ENCODE data around the gene VN1R2.
"Not testable (repeated sequence)": the region's sequence is repeated elsewhere in the genome, so short reads cannot be mapped to it uniquely, and the experiment has no call there.

VN1R2 gene, protein sequence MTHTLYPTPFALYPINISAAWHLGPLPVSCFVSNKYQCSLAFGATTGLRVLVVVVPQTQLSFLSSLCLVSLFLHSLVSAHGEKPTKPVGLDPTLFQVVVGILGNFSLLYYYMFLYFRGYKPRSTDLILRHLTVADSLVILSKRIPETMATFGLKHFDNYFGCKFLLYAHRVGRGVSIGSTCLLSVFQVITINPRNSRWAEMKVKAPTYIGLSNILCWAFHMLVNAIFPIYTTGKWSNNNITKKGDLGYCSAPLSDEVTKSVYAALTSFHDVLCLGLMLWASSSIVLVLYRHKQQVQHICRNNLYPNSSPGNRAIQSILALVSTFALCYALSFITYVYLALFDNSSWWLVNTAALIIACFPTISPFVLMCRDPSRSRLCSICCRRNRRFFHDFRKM

DNA sequence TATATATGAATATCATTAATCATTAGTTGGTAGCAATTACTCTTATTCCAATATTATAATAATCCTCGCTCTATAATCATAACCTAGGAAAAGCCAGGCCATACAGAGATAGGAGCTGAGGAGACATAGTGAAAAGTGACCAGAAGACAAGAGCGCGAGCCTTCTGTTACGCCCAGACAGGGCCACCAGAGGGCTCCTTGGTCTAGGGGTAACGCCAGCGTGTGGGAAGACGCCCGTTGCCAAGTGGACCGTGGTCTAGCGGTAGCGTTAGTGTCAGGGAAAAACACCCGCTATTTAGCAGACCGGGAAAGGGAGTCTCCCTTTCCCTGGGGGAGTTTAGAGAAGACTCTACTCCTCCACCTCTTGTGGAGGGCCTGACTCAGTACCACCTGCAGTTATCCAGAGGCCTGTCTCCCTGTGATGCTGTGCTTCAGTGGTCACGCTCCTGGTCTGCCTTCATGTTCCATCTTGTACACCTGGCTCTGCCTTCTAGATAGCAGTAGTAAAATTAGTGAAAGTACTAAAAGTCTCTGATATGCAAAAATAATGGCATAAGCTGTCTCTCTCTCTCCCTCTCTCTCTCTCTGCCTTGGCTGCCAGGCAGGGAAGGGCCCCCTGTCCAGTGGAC is at the start of gene VN1R2:
Gene VN1R2 (plus strand): TSS at position 578 of the 628 bp plus-strand sequence. CDS start 84 bp downstream, outside the sequence.
- DNase-seq = not testable (repeated sequence)

DNA sequence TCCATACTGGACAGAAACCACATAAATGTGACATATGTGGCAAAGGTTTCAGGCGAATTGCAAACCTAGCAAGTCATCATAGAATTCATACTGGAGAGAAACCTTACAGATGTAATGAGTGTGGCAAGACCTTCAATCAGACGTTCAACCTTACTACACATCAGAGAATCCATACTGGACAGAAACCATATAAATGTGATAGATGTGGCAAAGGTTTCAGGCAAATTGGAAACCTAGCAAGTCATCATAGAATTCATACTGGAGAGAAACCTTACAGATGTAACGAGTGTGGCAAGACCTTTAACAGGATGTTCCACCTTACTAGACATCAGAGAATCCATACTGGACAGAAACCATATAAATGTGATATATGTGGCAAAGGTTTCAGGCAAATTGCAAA is 46.5 kb upstream of the VN1R2 start:
- DNase-seq = not testable (repeated sequence)

DNA sequence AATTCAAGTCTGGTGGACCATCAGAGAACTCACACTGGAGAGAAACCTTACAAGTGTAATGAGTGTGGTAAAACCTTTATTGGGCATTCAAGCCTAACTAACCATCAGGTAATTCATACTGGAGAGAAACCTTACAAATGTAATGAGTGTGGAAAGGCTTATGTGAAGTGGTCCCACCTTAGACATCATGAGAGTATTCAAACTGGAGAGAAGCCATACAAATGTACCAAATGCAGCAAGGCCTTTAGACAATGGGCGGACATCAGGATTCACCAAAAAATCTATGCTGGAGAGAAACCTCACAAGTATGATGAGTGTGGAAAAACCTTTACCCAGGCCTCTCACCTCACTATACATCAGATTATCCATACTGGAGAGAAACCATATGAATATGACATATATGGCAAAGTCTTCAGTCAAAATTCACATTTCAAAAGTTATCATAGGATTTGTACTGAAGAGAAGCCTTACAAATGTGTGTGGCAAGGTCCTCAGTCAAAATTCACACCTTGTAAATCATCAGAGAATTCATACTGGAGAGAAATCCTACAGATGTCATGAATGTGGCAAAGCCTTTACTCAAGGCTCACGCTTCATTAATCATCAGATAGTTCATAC is 45.3 kb upstream of the VN1R2 start:
- DNase-seq = no peak

DNA sequence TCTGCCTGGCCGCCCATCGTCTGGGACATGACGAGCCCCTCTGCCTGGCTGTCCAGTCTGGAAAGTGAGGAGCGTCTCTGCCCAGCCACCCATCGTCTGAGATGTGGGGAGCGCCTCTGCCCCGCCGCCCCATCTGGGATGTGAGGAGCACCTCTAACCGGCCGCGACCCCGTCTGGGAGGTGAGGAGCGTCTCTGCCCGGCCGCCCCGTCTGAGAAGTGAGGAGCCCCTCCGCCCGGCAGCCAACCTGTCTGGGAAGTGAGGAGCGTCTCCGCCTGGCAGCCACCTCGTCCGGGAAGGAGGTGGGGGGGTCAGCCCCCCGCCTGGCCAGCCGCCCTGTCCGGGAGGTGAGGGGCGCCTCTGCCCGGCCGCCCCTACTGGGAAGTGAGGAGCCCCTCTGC is 35.4 kb upstream of the VN1R2 start:
- not testable (repeated sequence) for DNase-seq

DNA sequence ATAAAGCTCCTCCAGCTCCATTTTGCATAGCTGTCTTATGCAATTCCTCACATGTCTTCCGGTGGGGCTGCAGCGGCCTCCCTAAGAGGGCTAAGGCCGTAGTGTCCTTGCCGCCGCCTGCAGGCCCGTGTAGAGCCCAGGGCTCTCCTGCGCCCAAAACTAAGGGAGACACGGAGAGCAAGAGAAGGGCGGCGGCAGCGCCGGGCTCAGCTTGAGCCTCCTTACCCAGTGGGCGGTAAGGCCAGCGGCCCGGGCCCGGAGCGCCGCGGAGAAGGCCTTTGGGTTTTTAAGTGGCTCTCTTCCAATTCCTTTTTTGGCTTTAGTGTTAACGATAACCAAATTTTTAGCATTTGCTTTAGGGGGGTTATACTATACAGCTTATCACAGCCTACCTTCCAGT is 33.5 kb upstream of the VN1R2 start:
- DNase-seq = no peak

DNA sequence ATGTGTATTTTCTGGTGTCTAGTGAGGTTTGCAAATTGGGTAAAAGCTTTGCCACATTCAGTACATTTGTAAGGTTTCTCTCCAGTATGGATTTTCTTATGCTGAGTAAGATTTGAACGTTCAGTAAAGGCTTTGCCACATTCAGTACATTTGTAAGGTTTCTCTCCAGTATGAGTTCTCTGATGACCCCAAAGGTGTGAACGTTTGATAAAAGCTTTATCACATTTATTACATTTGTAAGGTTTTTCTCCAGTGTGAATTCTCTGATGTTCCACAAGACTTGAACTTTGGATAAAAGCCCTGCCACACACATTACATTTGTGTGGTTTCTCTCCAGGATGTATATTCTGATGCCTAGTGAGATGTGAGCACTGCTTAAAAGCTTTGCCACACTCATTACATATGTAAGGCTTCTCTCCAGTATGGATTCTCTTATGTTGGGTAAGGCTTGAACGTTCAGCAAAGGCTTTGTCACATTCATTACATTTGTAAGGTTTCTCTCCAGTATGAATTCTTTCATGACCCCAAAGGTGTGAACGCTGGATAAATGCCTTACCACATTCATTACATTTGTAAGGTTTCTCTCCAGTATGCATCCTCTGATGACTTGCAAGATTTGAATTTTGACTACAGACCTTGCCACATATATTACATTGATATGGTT is 20.8 kb upstream of the VN1R2 start:
- DNase-seq = no peak

DNA sequence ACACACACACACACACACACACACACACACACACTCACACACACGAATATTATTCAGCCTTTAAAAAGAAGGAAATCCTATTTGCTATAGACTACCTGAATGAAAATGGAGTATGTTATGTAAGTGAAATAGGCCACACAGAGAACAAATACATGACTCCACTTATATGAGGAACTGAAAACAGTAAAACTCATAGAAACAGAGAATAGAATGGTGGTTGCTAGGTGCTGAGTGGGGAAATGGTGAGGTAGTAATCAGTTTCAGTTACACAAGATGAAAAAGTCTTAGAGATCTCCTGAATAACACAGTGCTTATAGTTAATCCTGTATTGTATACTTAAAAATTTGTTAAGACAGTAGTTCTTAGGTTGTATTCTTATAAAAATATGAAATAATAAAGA is 11.6 kb upstream of the VN1R2 start:
- no peak for DNase-seq

DNA sequence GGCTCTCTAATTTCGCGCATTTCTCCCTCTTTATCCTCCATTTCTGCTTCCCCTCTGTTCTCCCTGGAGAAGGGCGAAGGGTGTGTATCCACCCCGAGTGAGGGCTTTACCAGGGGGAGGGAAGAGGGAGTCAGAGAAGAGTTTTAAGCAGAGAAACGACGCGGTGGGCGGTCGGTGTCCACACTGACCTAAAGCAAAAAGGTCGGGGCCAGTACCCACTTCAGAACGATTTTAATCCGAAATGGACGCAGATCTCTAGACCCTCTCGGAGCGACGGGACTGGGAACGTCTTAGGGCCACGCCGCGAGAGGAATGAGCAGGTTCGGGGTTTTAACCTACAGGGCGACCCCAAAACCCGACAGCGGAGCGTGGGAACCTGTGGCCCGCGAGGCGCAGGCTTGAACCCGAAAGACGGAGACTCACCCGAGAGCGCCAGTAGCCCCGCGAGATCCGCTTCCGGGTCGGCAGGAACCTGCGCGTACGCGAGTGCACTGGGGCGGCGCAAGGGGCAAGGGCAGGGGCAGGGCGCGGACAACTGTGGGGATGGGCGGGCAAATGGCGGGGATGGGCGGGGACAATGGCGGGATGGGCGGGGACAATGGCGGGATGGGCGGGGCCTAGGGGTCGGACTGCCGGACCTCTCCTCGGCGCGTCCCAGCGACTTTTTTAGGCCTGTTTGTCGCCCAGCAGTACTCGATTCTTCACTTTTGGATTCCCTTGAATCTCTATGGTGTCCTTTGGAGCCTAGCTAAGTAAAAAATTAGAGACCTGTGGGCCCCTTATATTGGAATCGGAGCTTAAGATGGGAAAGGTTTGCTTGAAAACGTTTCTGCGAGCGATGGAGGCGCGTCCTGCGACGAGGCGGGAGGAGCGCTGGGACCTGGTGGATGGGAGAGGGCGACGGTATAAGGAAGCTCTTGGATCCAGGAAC is 3.4 kb upstream of the VN1R2 start, which contains the start of gene ZNF677:
Gene ZNF677 (minus strand): TSS at position 463 of the 931 bp plus-strand sequence. CDS start 3,323 bp downstream, outside the sequence.
- peak in 57 of 58 donors; percentile 34 to 95 (median 87) for DNase-seq

DNA sequence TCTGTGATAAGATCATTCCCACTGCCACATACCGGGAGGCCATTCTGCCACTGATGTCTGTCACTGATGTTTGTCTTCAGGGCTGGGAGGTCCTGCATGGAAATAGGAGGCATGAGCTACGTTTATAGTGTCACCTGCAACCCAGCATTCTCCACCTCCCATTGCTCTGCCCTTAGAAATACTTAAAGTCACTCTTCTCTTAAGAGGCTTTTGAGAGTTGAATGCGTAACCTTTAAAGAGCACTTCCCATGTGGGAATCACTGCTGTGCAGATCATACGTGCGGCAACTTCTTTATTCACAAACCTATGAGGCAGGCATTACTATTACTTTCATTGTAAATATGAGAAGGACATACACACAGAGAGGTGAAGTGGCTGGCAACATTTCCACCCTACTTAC is 9.5 kb downstream of the VN1R2 start, which contains the start of gene VN1R4:
Gene VN1R4 (minus strand): TSS at position 101 of the 400 bp plus-strand sequence. CDS start 58 bp downstream, at position 43.
- not testable (repeated sequence) for DNase-seq

DNA sequence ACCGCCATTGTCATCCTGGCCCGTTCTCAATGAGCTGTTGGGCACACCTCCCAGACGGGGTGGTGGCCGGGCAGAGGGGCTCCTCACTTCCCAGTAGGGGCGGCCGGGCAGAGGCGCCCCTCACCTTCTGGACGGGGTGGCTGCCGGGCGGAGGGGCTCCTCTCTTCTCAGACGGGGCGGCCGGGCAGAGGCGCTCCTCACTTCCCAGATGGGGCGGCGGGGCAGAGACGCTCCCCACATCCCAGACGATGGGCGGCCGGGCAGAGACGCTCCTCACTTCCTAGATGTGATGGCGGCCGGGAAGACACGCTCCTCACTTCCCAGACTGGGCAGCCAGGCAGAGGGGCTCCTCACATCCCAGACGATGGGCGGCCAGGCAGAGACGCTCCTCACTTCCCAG is 11.8 kb downstream of the VN1R2 start:
- not testable (repeated sequence) for DNase-seq

DNA sequence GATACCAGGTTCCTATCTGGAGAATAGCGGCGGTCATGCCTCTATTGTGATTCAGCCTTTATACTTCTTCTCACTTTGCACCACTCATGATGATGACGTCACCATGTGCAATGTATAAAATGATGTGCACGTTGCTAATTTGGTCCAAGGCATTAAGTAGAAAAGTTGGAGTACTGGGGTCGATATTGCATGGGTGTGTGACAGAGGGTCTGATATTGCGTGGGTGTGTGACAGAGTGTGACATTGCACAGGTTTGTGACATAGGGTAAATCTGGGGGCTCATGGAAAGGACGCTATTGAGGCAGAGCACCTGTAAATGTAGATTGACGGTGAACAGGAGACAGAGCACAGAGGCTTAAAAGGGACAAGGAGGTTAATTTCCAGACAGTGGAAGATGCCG is 14.0 kb downstream of the VN1R2 start:
- DNase-seq = no peak

DNA sequence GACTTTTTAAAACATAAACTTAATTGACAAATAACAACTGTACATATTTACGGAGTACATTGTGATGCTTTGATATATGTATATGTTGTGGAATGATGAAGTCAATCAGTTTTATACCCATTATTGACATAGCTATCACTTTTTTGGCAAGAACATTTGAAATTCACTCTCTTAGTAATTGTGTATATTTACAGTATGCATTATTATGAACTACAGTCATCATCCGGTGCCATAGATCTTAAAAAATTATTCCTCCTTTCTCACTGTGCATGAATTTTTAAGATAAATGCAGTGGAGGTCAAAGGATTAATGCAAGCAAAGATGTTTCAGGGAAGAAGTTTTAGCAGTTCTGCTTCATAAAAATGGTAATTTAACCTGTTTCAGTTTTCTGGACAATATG is 17.4 kb downstream of the VN1R2 start:
- DNase-seq = no peak

DNA sequence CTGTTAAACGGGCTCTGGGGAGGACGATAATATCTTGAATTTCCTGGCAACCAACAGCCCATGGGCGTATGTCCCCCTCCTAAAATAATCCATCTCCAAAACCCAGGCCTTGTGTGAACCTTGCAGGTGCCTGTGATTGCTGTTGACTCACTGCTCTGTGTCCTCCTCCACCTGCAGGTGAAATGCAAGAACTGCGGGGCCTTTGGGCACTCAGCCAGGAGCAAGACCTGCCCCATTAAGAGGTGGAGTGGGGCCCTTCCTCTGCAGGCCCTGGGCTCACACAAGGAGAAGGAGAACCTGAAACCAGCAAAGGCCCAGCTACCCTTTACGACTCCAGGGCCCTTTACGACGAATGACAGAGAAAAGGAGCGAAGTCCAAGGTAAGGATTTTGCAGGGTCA is 23.9 kb downstream of the VN1R2 start:
- DNase-seq = not testable (repeated sequence)

DNA sequence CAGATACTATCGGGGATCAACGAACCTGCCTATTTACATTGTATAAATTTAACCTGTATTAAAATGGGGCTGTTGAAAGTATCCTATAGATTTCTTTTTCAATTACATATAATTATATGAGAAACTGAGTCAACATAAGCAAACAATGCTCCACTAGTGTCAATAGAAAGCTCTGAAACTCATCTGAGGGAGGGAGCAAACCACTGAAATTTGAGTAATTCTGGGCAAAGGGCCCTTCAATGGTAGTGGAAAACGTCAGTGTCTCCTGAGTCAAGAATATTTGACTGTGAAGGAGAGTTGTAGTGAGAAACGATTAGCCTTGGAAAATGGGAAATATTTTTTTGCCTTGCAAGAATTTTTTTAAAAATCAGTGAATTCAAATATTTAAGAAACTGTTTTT is 27.0 kb downstream of the VN1R2 start:
- DNase-seq = no peak

DNA sequence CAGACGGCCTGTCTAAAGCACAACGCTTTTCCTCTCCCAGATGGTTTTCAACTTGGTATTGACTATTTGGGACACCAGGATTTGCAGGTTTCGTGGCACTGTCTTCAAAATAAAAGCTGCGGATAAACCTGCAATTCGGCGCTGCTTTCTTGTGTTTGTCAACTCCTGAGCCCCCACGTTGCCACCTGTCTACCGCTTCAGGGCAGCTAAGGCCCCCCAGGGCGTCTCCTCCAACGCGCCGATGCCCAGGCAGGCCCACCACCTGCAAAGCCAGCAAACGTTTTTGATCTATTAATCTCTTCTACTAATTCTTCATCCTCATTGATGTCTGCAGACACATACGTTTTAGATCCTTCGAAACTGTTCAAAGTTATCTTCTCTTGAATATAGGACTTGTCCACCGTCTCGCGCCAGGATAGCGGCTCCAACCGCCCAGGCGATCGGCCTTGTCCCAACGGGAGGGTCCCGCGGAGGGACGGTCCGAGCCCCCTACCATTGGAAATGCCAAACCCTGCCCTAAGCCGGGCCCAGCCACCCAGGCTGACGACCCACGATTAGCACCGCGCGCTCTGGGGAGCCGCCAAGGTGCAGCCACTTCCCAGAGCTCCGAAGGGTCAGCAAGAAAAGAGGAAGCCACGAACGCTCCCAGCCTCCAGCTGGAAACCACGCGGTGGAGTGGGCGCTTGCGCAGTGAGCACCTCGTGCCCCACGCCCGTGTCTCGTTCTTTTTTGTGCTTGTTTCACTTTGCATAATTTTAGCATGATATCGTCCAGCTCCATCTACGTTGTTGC is 32.9 kb downstream of the VN1R2 start:
- DNase-seq = no peak

DNA sequence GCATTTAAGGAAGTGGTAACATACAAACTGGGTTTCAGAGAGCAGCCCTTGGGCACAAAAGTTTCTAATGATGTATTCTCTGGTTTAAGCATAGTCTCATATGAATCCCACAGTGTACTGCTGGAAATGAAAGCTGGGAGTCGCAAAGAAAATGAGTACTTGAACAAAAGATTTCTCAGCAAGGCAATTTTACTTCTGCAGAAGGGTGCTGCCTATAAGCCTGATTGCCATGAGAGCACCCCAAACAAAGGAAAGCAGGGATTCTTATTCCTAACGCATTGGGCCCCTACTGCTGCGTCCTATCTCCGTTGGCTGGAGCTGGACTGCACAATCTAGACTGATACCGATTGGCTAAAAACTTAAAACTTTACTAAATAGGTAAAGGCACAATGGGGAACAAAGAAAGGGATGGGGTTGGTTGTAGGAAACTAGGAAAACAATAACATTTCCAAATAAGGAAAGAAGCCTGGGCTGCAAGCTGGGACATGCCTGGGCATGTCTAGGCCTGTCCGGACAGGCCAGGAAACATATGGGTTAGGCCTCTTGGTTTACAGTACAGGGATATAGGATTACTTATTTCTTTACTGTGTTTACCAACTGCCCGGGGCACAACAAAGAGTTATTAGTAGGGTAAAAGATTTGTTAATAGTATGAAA is 36.8 kb downstream of the VN1R2 start:
- DNase-seq = no peak

DNA sequence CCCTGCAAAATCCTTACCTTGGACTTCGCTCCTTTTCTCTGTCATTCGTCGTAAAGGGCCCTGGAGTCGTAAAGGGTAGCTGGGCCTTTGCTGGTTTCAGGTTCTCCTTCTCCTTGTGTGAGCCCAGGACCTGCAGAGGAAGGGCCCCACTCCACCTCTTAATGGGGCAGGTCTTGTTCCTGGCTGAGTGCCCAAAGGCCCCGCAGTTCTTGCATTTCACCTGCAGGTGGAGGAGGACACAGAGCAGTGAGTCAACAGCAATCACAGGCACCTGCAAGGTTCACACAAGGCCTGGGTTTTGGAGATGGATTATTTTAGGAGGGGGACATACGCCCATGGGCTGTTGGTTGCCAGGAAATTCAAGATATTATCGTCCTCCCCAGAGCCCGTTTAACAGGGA is 43.2 kb downstream of the VN1R2 start:
- DNase-seq = not testable (repeated sequence)

DNA sequence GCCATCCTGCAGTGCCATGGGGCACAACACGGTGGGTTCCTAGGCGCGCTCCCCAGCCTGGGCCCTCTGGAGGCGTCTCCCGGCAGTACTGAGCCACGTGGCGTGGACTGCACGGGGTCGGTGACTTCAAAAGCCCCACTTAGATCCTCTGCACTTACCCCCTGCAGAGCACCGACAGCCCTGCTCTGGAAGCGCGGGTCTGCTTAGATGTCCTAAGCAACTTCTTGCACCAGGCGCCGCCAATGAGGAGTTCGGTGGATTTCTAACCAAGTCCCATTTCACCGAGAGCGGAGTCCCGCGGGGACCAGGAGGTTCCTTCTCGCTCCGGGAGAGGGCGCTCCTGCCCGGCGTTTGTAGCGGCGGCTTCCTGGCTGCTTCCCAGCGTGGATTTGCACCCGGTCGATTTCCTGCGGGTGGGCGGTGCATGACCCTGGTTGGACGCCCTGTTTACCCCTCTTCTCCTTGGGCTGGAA is 50.3 kb downstream of the VN1R2 start:
- peak in 14 of 58 donors; percentile 0 to 33 (median 6) for DNase-seq

Data from anterior cingulate cortex (tissue), 58 donors.